GM18867 (cell line): Measurements from ENCODE around the gene ANKZF1.
"Not testable (repeated sequence)": the region's sequence is repeated elsewhere in the genome, so short reads cannot be mapped to it uniquely, and the experiment has no call there.

ENCODE experiments used
- ATAC-seq: cut with Tn5 transposase; IDR thresholded peaks from one replicate; pipeline ENCODE4 v1.9.1; 2021; ENCODE audit warnings: mild to moderate bottlenecking, moderate library complexity; ENCODE audit not compliant: unreplicated experiment

The ANKZF1 gene

GRCh38 chr2:219252900-219253752, 23.5 kb downstream of the ANKZF1 start, which contains the start of gene TUBA4B:
TUBA4B (plus strand) TSS chr2:219253243; CDS start chr2:219253408, 165 bp downstream.
- ATAC-seq, result no peak

- ATAC-seq, result peak; percentile 48
These were observed 24.4 kb downstream of the ANKZF1 start, which contains the start of gene TUBA4A for GRCh38 chr2:219253753-219254589. TUBA4A (minus strand) TSS chr2:219253918; CDS start chr2:219253858, 60 bp downstream.

DNA sequence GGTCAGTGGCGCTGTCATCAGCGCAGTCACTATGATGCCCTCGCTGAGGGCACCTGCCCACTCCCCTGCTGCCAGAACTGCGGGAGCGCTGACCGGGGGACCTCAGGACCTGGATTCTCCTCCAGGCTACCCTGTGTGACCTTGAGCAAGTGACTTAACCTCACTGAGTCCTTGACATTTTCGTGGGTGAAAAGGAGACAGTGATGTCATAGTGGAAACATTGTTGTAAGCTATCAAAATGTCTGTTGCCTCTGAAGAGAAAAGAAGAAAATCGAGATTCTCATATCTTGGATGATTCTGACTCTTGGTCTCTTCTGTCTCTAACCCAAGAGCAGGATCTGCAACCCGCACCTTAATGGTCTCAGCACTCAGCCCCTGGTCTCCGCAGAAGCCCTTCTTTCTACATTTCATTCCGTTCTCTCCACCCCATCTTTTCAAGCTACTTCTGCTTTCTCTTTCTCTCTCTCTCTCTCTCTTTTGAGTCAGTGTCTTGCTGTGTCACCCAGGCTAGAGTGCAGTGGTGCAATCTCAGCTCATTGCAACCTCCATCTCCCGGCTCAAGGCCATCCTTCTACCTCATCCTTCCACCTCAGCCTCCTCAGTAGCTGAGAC, 25.1 kb downstream of the ANKZF1 start:
- ATAC-seq, result peak; percentile 40

GRCh38 chr2:219258942-219259341, 29.3 kb downstream of the ANKZF1 start:
- not testable (repeated sequence) for ATAC-seq

- no peak for ATAC-seq
These were observed 31.6 kb downstream of the ANKZF1 start for GRCh38 chr2:219261024-219261855.

DNA sequence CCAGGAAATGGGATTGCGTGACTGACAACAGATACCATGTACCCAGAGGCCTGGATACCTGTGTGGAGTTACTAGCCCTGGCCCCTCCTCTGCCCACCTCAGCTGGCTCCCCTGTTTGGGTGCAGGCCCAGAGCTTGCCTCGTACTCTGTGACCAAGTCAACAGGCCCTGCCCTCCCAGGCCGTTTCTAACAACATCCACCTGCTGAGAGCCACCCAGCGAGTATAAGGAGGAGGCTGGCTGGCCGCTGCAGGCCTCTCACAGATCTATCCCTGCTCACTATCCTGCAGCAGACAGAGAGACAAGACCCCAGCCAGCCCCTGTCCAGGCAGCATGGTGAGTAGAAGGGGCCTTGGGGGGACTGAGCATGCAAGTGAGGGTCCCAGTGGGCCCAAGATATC, 36.6 kb downstream of the ANKZF1 start:
- ATAC-seq, result no peak

- ATAC-seq, result no peak
These were observed 37.3 kb downstream of the ANKZF1 start for GRCh38 chr2:219266886-219267285.

- ATAC-seq, result no peak
These were observed 38.7 kb downstream of the ANKZF1 start for GRCh38 chr2:219268294-219268693.

DNA sequence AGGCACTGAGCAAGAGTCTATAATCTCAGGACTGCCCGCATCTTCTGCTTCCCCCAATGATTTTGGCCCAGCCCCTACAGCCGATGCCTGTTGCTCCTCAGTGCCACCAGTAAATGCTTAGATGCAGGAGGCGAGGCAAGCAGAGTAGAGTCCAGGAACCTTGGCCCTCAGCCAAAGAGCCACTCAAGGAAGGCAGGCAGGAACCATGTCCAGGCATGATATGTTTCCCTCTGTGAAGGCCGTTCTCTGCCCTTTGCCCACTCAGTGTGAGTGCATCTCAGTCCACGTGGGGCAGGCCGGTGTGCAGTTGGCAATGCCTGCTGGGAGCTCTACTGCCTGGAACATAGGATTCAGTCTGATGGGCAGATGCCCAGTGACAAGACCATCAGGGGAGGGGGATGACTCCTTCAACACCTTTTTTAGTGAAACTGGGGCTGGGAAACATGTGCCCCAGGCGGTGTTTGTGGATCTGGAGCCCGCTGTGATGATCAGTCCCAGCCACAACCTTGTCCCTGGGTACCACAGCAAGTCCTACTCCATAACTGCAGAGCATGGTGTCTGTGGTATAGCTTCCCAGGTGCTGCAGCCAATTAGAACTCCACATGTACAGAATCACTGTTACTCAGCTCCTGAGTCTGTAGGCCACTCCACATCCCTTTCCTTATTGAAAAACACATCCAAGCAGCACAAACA, 39.9 kb downstream of the ANKZF1 start:
- no peak for ATAC-seq

DNA sequence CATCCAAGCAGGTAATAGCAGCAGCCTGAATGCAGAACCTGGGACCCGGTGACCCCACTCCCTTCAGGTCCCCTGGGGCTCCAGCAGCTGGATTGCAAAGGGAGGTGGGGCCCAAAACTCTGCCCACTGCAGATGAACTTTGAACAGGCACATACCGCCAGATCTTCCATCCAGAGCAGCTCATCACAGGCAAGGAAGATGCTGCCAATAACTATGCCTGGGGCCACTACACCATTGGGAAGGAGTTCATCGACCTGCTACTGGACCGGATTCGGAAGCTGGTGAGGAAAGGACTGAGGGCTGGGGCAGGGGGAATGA, 40.4 kb downstream of the ANKZF1 start:
- ATAC-seq, result no peak

GRCh38 chr2:219271021-219271420, 41.4 kb downstream of the ANKZF1 start:
- ATAC-seq, result no peak

GRCh38 chr2:219272356-219272755, 42.8 kb downstream of the ANKZF1 start:
- no peak for ATAC-seq

DNA sequence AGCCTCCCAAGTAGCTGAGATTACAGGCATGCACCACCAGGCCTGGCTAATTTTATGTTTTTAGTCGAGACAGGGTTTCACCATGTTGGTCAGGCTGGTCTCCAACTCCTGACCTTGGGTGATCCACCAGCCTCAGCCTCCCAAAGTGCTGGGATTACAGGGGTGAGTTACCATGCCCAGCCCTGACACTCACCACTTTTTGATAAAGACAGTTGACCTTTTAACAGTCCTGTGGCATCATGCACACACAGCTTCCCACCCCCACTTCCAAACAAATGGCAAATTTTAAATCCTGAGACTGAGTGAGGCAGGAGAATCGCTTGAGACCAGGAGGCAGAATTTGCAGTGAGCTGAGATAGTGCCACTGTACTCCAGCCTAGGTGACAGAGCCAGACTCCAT, 43.4 kb downstream of the ANKZF1 start:
- no peak for ATAC-seq

- ATAC-seq, result no peak
These were observed 44.3 kb downstream of the ANKZF1 start for GRCh38 chr2:219273937-219274336.

DNA sequence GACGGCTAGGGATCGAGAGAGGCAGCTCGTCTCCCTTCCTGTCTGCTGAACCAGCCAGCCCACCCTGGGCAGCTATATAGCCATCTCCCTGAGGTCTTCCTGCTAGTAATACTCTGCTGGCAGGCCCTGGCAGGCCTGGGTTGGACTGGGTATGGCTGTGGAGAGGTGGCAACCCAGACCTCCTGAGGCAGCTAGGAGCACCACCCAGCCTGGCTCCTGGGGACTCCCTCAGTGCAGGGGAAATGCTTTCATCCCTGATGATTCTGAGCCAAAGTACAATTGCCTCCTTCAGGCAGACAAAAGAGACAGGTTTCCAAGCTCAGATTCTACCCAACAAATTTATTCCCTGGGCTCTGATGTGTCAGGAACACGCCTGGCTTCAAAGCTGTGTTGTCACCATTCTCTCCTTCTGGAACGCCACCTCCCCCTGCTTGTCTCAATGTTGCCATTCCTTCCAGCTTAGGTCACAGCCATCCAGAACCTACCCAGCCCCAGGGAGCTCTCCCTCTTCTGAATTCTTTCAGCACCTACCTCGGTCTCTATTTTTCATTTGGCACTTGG, 44.8 kb downstream of the ANKZF1 start:
- no peak for ATAC-seq

DNA sequence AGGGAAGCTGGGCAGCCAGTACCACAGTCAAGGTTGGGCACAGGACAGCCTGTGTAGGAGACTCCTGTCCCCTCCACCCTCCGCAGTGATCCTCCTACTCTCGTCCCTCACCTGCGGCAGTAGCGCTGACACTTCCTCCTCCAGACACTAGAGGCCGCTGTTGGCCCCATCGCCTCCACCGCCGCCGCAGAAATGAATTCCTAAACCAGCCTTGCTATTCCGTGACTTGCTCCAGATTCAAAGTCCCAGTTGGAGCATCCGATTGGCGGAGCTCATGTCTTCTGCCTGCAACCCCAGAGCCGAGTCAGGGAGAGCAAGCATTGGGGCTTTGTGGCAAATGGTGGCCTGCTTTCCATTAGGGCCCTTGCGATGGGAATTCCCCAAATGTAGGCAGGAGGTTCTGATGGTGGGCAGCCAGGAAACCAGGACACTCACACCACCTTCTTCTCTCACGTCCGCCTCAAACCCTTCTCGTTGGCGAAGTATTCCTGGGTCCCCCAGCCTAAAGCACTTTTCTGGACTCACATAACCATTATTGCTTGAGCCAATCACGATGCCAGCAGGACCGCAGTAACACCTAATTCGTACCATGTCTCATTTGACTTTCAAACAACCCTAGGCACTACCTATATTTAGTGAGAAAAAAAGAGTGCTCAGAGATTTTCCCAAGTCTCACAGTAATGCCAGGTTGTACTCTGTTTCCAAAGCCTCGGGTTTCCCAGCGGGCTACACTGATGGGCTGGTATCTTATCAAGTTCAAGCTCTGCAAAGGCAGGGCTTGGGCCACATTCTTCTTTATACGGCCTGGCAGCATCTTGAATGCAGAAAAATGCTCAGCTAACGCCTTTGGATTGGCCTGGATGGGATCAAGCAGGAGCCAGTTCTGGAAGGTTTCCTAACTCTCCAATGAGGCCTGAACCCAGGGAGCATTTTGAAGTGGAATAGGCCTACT, 48.4 kb downstream of the ANKZF1 start:
- ATAC-seq, result peak; percentile 32

DNA sequence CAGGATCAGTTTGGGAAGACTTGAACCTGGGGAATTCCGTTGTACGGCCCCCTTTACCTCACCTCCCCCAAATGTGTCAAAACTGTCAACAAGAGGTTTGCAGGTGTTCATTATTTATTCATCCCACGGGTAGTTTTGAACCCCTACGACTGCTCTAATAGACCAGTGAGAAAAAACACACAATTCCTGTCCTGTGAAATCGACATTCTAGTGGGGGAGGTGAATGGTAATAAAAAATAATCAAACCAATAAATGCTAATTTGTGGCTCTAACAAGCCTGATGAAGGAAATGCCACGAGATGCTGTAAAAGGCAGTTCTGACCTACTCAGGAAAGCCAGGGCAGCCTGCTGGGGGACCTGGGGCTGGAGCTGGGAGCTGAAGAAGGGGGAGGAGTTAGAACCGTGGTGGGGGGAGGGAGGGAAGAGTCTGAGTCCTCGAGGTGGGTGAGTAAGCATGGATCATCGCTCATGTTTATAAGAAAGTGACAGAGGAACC, 49.1 kb downstream of the ANKZF1 start:
- no peak for ATAC-seq

DNA sequence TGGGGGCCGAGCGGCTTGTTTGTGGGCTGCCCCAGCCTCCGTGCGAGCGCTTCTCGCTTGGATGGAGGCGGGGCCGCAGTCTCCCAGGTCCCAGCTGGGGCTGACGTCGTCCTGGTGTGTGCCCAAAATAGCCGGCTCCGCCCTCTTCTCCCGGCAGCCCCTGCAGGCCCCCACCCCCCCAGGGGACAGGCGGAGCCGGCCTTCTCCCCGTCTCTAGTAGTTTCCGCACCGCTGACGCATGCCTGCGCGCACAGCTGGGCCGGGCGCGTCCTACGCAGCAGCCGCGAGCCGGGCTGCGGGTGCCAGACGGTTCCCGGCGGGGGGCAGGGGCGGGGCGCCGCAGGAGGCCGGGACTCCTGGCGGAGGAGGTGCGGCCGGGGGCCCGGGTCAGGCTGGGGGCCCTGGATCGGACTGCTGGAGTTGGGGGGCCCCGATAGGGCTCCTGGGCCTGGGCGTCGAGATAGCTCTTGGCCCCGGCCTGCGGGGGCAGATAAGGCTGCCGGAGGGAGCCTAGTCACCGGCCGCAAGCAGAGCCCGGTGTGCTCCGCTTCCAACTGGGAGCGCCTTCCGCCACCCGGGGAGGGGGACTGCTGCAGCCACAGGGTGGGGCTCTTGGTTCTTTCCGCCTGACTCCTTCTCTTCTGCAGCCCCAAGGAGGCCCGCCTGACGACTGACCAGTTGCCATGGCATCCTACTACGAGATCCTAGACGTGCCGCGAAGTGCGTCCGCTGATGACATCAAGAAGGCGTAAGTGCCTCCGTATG, 49.7 kb downstream of the ANKZF1 start, which contains the start of gene DNAJB2:
DNAJB2 (plus strand) TSS at position 216 of the 765 bp plus-strand sequence; CDS start at position 684, 468 bp downstream.
- peak; percentile 84 for ATAC-seq
